DMS79 treated with DMSO at 0.1 percent for 48 hours (cell line): ENCODE results near the gene HINT3.
"Not testable (repeated sequence)": the region's sequence is repeated elsewhere in the genome, so short reads cannot be mapped to it uniquely, and the experiment has no call there.

Experiments used
- DNase-seq: peaks from one replicate; lab custom pipeline; 2025; lab: John Stamatoyannopoulos, UW

HINT3 gene

GRCh38 chr6:125956506-125957390, at the start of gene HINT3:
TSS of gene HINT3 (plus strand) at chr6:125956770. CDS start at chr6:125956978, 208 bp downstream.
- DNase-seq = peak; percentile 94

- no peak for DNase-seq
Observed at GRCh38 chr6:125910527-125910926, 46.0 kb upstream of the HINT3 start.

- DNase-seq = not testable (repeated sequence)
Observed at GRCh38 chr6:125911051-125911451, 45.5 kb upstream of the HINT3 start.

- DNase-seq = not testable (repeated sequence)
Observed at GRCh38 chr6:125912430-125912829, 44.1 kb upstream of the HINT3 start.

- DNase-seq = no peak
Observed at GRCh38 chr6:125913145-125913544, 43.4 kb upstream of the HINT3 start.

- DNase-seq = no peak
Observed at GRCh38 chr6:125913864-125914351, 42.7 kb upstream of the HINT3 start.

- DNase-seq = no peak
Observed at GRCh38 chr6:125918230-125918629, 38.3 kb upstream of the HINT3 start.

- DNase-seq = no peak
Observed at GRCh38 chr6:125918681-125919566, 37.6 kb upstream of the HINT3 start.

GRCh38 chr6:125919618-125920017, 37.0 kb upstream of the HINT3 start:
- no peak for DNase-seq

GRCh38 chr6:125922322-125922860, 34.2 kb upstream of the HINT3 start:
- DNase-seq = no peak

GRCh38 chr6:125923366-125923877, 33.1 kb upstream of the HINT3 start:
- DNase-seq = no peak

- DNase-seq = no peak
Observed at GRCh38 chr6:125924169-125924568, 32.4 kb upstream of the HINT3 start.

- DNase-seq = no peak
Observed at GRCh38 chr6:125924697-125925358, 31.7 kb upstream of the HINT3 start.

- no peak for DNase-seq
Observed at GRCh38 chr6:125926711-125927110, 29.9 kb upstream of the HINT3 start.

GRCh38 chr6:125927761-125928160, 28.8 kb upstream of the HINT3 start:
- DNase-seq = no peak

GRCh38 chr6:125930765-125931418, 25.7 kb upstream of the HINT3 start:
- no peak for DNase-seq

- DNase-seq = no peak
Observed at GRCh38 chr6:125931733-125932450, 24.7 kb upstream of the HINT3 start.

GRCh38 chr6:125932451-125932795, 24.1 kb upstream of the HINT3 start:
- no peak for DNase-seq

- not testable (repeated sequence) for DNase-seq
Observed at GRCh38 chr6:125935520-125935919, 21.1 kb upstream of the HINT3 start.

- no peak for DNase-seq
Observed at GRCh38 chr6:125939026-125939425, 17.5 kb upstream of the HINT3 start.
